ENCODE data around the gene MRPL37. TPM values are rescaled to one million over a fixed set of nuclear protein-coding genes. Genes with fewer than 3 reads are reported as not detected.

The MRPL37 gene
- total and polyA plus RNA-seq, 2 donors (not counting 1 experiment from before 2014, with no cell fraction given): 9.6 to 37.0 TPM

GRCh38 chr1:54265659-54266058, 65.7 kb downstream of the MRPL37 start:
- H3K36me3 ChIP-seq (replicated peaks in 1 of 2; ENCODE audit: control extremely low read depth in 1 of 2, control insufficient read depth in 1 of 2, extremely low read depth in 1 of 2, insufficient read depth in 2 of 2, low read length in 1 of 2): no peaks in the 10 kb centered on the region
- ChIA-PET POLR2A (no interaction called here), CTCF (no interaction called here)
- no peak overlapping the region for H3K27ac Mint-ChIP-seq
- H3K27me3 Mint-ChIP-seq: no peaks in the 10 kb centered on the region
- no peaks in the 10 kb centered on the region for H3K9me3 ChIP-seq (ENCODE audit: control extremely low read depth in 1 of 3, control insufficient read depth in 2 of 3, insufficient read depth in 1 of 3, low read length in 2 of 3)
- TF ChIP-seq, protein P1, sequence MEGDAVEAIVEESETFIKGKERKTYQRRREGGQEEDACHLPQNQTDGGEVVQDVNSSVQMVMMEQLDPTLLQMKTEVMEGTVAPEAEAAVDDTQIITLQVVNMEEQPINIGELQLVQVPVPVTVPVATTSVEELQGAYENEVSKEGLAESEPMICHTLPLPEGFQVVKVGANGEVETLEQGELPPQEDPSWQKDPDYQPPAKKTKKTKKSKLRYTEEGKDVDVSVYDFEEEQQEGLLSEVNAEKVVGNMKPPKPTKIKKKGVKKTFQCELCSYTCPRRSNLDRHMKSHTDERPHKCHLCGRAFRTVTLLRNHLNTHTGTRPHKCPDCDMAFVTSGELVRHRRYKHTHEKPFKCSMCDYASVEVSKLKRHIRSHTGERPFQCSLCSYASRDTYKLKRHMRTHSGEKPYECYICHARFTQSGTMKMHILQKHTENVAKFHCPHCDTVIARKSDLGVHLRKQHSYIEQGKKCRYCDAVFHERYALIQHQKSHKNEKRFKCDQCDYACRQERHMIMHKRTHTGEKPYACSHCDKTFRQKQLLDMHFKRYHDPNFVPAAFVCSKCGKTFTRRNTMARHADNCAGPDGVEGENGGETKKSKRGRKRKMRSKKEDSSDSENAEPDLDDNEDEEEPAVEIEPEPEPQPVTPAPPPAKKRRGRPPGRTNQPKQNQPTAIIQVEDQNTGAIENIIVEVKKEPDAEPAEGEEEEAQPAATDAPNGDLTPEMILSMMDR (IDR thresholded peaks at IDR 0.05): no peak
- TF ChIP-seq EZH2 (IDR thresholded peaks at IDR 0.05; ENCODE audit: borderline replicate concordance, insufficient read depth, low read depth, low read length, poor library complexity, severe bottlenecking): no peak
- no peak overlapping the region for H3K27ac ChIP-seq (ENCODE audit: low read length in 2 of 2)
- intact Hi-C loops (cut with micrococcal nuclease): no loop called here
- no peak overlapping the region for H3K4me3 Mint-ChIP-seq
- H2AFZ ChIP-seq (ENCODE audit: insufficient read depth, low read depth, low read length, poor library complexity, severe bottlenecking): no peak overlapping the region
- H3K9ac ChIP-seq (ENCODE audit: low read length): no peak overlapping the region
- no peak overlapping the region for H3K4me3 ChIP-seq (ENCODE audit: control extremely low read depth in 1 of 5, extremely low read depth in 1 of 5, insufficient read depth in 1 of 5, low read depth in 2 of 5, low read length in 4 of 5)
- no peaks in the 10 kb centered on the region for H3K9me3 Mint-ChIP-seq (ENCODE audit: insufficient read depth)
- WGBS (ENCODE audit: insufficient coverage): 100% methylated on average over 6 of the region's 6 CpGs
- no peaks in the 10 kb centered on the region for H3K79me2 ChIP-seq (ENCODE audit: control insufficient read depth, insufficient read depth, low read length)
- DNase-seq (no peak), ATAC-seq (ENCODE audit: low read depth) (no peak)
- H4K20me1 ChIP-seq (ENCODE audit: control insufficient read depth, insufficient read depth, low read length, poor library complexity, severe bottlenecking): no peaks in the 10 kb centered on the region
- H3K4me1 Mint-ChIP-seq: no peaks in the 10 kb centered on the region
- H3K4me1 ChIP-seq (ENCODE audit: control insufficient read depth in 2 of 2, insufficient read depth in 2 of 2, low read length in 2 of 2): no peaks in the 10 kb centered on the region
- H3K27me3 ChIP-seq (replicated peaks in 1 of 4; ENCODE audit: control extremely low read depth in 1 of 4, control insufficient read depth in 3 of 4, insufficient read depth in 4 of 4, low read length in 3 of 4): no peaks in the 10 kb centered on the region
- no peak overlapping the region for H3K4me2 ChIP-seq (replicated peaks; ENCODE audit: low read depth, low read length, poor library complexity, severe bottlenecking)

DNA sequence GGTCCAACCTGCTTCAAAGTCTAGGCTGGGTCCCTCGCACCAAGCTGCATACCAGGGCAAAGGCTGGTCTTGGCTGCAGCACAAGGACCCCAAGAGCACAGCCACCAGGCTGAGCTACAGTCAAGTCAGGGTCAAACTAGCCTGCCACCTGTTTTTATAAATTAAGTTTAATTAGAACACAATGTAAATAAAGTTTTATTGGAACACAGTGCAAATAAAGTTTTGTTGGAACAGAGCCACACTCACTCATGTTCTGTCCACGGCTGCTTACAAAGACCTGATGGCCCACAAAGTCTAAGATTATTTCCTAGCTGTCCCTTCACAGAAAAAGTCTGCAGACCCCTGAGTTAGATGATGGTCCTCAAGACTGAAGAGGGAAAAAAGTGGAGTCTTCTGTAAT, 66.2 kb downstream of the MRPL37 start:
- 100% methylated on average over 1 of the region's 2 CpGs for WGBS (ENCODE audit: insufficient coverage)
- ChIA-PET CTCF (no interaction called here), POLR2A (no interaction called here)
- Mint-ChIP-seq H3K4me3 (no peak overlapping the region), H3K27me3 (no peaks in the 10 kb centered on the region), H3K4me1 (no peaks in the 10 kb centered on the region), H3K9me3 (ENCODE audit: insufficient read depth) (no peaks in the 10 kb centered on the region), H3K27ac (no peak overlapping the region)
- H3K79me2 ChIP-seq (ENCODE audit: control insufficient read depth, insufficient read depth, low read length): no peaks in the 10 kb centered on the region
- H3K27ac ChIP-seq (ENCODE audit: low read length in 2 of 2): no peak overlapping the region
- H3K9ac ChIP-seq (ENCODE audit: low read length): no peak overlapping the region
- H2AFZ ChIP-seq (ENCODE audit: insufficient read depth, low read depth, low read length, poor library complexity, severe bottlenecking): no peak overlapping the region
- no peak overlapping the region for H3K4me3 ChIP-seq (ENCODE audit: control extremely low read depth in 1 of 5, extremely low read depth in 1 of 5, insufficient read depth in 1 of 5, low read depth in 2 of 5, low read length in 4 of 5)
- ATAC-seq (ENCODE audit: low read depth) (no peak), DNase-seq (no peak)
- H3K4me2 ChIP-seq (replicated peaks; ENCODE audit: low read depth, low read length, poor library complexity, severe bottlenecking): no peak overlapping the region
- no peaks in the 10 kb centered on the region for H4K20me1 ChIP-seq (ENCODE audit: control insufficient read depth, insufficient read depth, low read length, poor library complexity, severe bottlenecking)
- H3K27me3 ChIP-seq (replicated peaks in 1 of 4; ENCODE audit: control extremely low read depth in 1 of 4, control insufficient read depth in 3 of 4, insufficient read depth in 4 of 4, low read length in 3 of 4): no peaks in the 10 kb centered on the region
- intact Hi-C loops (cut with micrococcal nuclease): no loop called here
- no peak for TF ChIP-seq EZH2 (IDR thresholded peaks at IDR 0.05; ENCODE audit: borderline replicate concordance, insufficient read depth, low read depth, low read length, poor library complexity, severe bottlenecking)
- TF ChIP-seq, protein P1 (IDR thresholded peaks at IDR 0.05): no peak
- H3K36me3 ChIP-seq (replicated peaks in 1 of 2; ENCODE audit: control extremely low read depth in 1 of 2, control insufficient read depth in 1 of 2, extremely low read depth in 1 of 2, insufficient read depth in 2 of 2, low read length in 1 of 2): no peaks in the 10 kb centered on the region
- no peaks in the 10 kb centered on the region for H3K4me1 ChIP-seq (ENCODE audit: control insufficient read depth in 2 of 2, insufficient read depth in 2 of 2, low read length in 2 of 2)
- H3K9me3 ChIP-seq (ENCODE audit: control extremely low read depth in 1 of 3, control insufficient read depth in 2 of 3, insufficient read depth in 1 of 3, low read length in 2 of 3): no peaks in the 10 kb centered on the region
